Activated B cell treated with CpG ODN at 0.5 μM for 24 hours (primary cell): ENCODE results near the gene PDHA1. TPM values are rescaled to one million over a fixed set of nuclear protein-coding genes. Genes with fewer than 3 reads are reported as not detected.

Experiments
- ATAC-seq: fragments of 200-7000 bp; cut with Tn5 transposase; one replicate; pipeline ENCODE4 v1.10.0; 2021; ENCODE audit warnings: low read depth, mild to moderate bottlenecking, moderate library complexity
- CTCF ChIA-PET: fragments of 350-600 bp; sonication (Branson Sonifier 250); formaldehyde crosslinking; loops from one replicate; lab custom pipeline; 2021; ENCODE audit warnings: antibody characterized with exemption; lab: Charles Lee
- POLR2A ChIA-PET: fragments of 350-600 bp; sonication (Branson Sonifier 250); formaldehyde crosslinking; loops from one replicate; lab custom pipeline; 2021; ENCODE audit warnings: antibody characterized with exemption; lab: Charles Lee
- DNase-seq: peaks from one replicate; pipeline ENCODE4 v3.0.0; 2022
- H3K27ac Mint-ChIP-seq: one replicate; pipeline ENCODE4 v1.8.0; 2020; ENCODE audit warnings: mixed read lengths
- H3K27me3 Mint-ChIP-seq: one replicate; pipeline ENCODE4 v1.8.0; 2021; ENCODE audit warnings: mixed read lengths
- H3K36me3 Mint-ChIP-seq: one replicate; pipeline ENCODE4 v1.8.0; 2021; ENCODE audit warnings: low read depth, mixed read lengths
- H3K4me1 Mint-ChIP-seq: one replicate; pipeline ENCODE4 v1.8.0; 2021; ENCODE audit warnings: mixed read lengths
- H3K4me3 Mint-ChIP-seq: one replicate; pipeline ENCODE4 v1.8.0; 2020; ENCODE audit warnings: mild to moderate bottlenecking, mixed read lengths
- H3K9me3 Mint-ChIP-seq: one replicate; pipeline ENCODE4 v1.8.0; 2020; ENCODE audit warnings: mixed read lengths
- CTCF ChIP-seq: fragments of 200-600 bp; IDR thresholded peaks from one replicate; pipeline ENCODE4 v1.8.0; 2022; ENCODE audit warnings: antibody characterized with exemption, mild to moderate bottlenecking
- intact Hi-C: fragments of 100-400 bp; cut with micrococcal nuclease; formaldehyde crosslinking; loops from one replicate; pipeline ENCODE4 v1.15.1; 2024
- total RNA-seq: library from RNA; stranded (reverse); gene quantifications from 2 replicates; pipeline ENCODE4 v1.2.3, GENCODE V29; 2022

PDHA1 gene
- total RNA-seq, 1 donor from 2014 or later, result 124 TPM

- TF ChIP-seq CTCF, result no peak
- ATAC-seq, result no peak
- ChIA-PET POLR2A (interaction anchor here (0.7 kb wide), 1 partner anchor 13 kb away, joined by 7 read pairs; no protein-coding TSS in a partner anchor), CTCF (no interaction called here)
- no peaks in the 10 kb centered on the region for H3K9me3 Mint-ChIP-seq
- H3K36me3 Mint-ChIP-seq, result peaks cover 13% of the 10 kb centered on the region
- peaks cover 14% of the 10 kb centered on the region for H3K4me1 Mint-ChIP-seq
- intact Hi-C loops, result no loop called here
- peak overlapping the region; percentile 88 for H3K4me3 Mint-ChIP-seq
- DNase-seq, result no peak
- H3K27me3 Mint-ChIP-seq, result peaks cover 1% of the 10 kb centered on the region
- H3K27ac Mint-ChIP-seq, result no peak overlapping the region
These were observed 934 bp downstream of the PDHA1 start for GRCh38 chrX:19344661-19345060.

GRCh38 chrX:19347916-19348315 lies 4.2 kb downstream of the PDHA1 start:
- ChIA-PET POLR2A (no interaction called here), CTCF (no interaction called here)
- peaks cover 35% of the 10 kb centered on the region for H3K36me3 Mint-ChIP-seq
- no peak overlapping the region for H3K4me3 Mint-ChIP-seq
- H3K27me3 Mint-ChIP-seq, result no peaks in the 10 kb centered on the region
- DNase-seq (no peak), ATAC-seq (no peak)
- TF ChIP-seq CTCF, result no peak
- intact Hi-C loops, result no loop called here
- no peak overlapping the region for H3K27ac Mint-ChIP-seq
- H3K4me1 Mint-ChIP-seq, result peaks cover 25% of the 10 kb centered on the region
- H3K9me3 Mint-ChIP-seq, result no peaks in the 10 kb centered on the region

GRCh38 chrX:19349264-19349663 lies 5.5 kb downstream of the PDHA1 start:
- Mint-ChIP-seq H3K27ac (no peak overlapping the region), H3K4me1 (peaks cover 21% of the 10 kb centered on the region), H3K27me3 (no peaks in the 10 kb centered on the region), H3K36me3 (peaks cover 43% of the 10 kb centered on the region), H3K9me3 (no peaks in the 10 kb centered on the region), H3K4me3 (no peak overlapping the region)
- no peak for ATAC-seq
- intact Hi-C loops, result no loop called here
- ChIA-PET CTCF (no interaction called here), POLR2A (interaction anchor here (0.6 kb wide), 1 partner anchor 715 kb away, joined by 3 read pairs; no protein-coding TSS in a partner anchor)
- DNase-seq, result no peak
- no peak for TF ChIP-seq CTCF

GRCh38 chrX:19350941-19351384 lies 7.2 kb downstream of the PDHA1 start:
- H3K36me3 Mint-ChIP-seq, result peaks cover 57% of the 10 kb centered on the region

GRCh38 chrX:19354625-19355024 lies 10.9 kb downstream of the PDHA1 start:
- TF ChIP-seq CTCF, result no peak
- H3K4me1 Mint-ChIP-seq, result peaks cover 12% of the 10 kb centered on the region
- H3K36me3 Mint-ChIP-seq, result peaks cover 78% of the 10 kb centered on the region
- H3K27me3 Mint-ChIP-seq, result no peaks in the 10 kb centered on the region
- ChIA-PET POLR2A (no interaction called here), CTCF (no interaction called here)
- no peak for DNase-seq
- H3K4me3 Mint-ChIP-seq, result no peak overlapping the region
- intact Hi-C loops, result no loop called here
- ATAC-seq, result no peak
- H3K27ac Mint-ChIP-seq, result no peak overlapping the region
- no peaks in the 10 kb centered on the region for H3K9me3 Mint-ChIP-seq

More at GRCh38 chrX:19350941-19351384, 7.2 kb downstream of the PDHA1 start:
- no peak overlapping the region for H3K4me3 Mint-ChIP-seq
- DNase-seq, result no peak
- intact Hi-C loops, result no loop called here
- H3K27me3 Mint-ChIP-seq, result no peaks in the 10 kb centered on the region
- ChIA-PET CTCF (interaction anchor here (1.0 kb wide), 1 partner anchor 21 kb away, joined by 3 read pairs; no protein-coding TSS in a partner anchor), POLR2A (no interaction called here)
- ATAC-seq, result peak; percentile 79
- TF ChIP-seq CTCF, result no peak
- H3K4me1 Mint-ChIP-seq, result peaks cover 14% of the 10 kb centered on the region
- H3K27ac Mint-ChIP-seq, result peak overlapping the region; percentile 87
- H3K9me3 Mint-ChIP-seq, result no peaks in the 10 kb centered on the region
